Measurements from ENCODE around the gene CEP20. TPM values are rescaled to one million over a fixed set of nuclear protein-coding genes. Genes with fewer than 3 reads are reported as not detected.
A peak's percentile ranks its signal among the peaks of the same experiment; 100 is the strongest.

The CEP20 gene
- total and polyA plus RNA-seq, 8 donors: 22.7 to 44.6 (median 37.4) TPM

GRCh38 chr16:15864939-15865338 is 23.5 kb downstream of the CEP20 start:
- TF ChIP-seq, protein P1, sequence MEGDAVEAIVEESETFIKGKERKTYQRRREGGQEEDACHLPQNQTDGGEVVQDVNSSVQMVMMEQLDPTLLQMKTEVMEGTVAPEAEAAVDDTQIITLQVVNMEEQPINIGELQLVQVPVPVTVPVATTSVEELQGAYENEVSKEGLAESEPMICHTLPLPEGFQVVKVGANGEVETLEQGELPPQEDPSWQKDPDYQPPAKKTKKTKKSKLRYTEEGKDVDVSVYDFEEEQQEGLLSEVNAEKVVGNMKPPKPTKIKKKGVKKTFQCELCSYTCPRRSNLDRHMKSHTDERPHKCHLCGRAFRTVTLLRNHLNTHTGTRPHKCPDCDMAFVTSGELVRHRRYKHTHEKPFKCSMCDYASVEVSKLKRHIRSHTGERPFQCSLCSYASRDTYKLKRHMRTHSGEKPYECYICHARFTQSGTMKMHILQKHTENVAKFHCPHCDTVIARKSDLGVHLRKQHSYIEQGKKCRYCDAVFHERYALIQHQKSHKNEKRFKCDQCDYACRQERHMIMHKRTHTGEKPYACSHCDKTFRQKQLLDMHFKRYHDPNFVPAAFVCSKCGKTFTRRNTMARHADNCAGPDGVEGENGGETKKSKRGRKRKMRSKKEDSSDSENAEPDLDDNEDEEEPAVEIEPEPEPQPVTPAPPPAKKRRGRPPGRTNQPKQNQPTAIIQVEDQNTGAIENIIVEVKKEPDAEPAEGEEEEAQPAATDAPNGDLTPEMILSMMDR (IDR thresholded peaks at IDR 0.05): no peak
- Histone ChIP-seq H3K27ac (peak overlapping the region in 1 of 2 donors; percentile 35), H3K36me3 (peaks cover 0 to 47% of the 10 kb centered on the region in 2 donors), H3K4me3 (no peak overlapping the region), H3K9me3 (no peaks in the 10 kb centered on the region), H3K27me3 (no peaks in the 10 kb centered on the region), H3K4me1 (peaks cover 0 to 2% of the 10 kb centered on the region in 2 donors)
- intact Hi-C loops (cut with DNase I): no loop called here
- ATAC-seq: no peak
- no peak for DNase-seq

GRCh38 chr16:15861996-15862395 is 26.4 kb downstream of the CEP20 start:
- no peak for DNase-seq
- H3K27ac ChIP-seq: no peak overlapping the region
- intact Hi-C loops (cut with DNase I): no loop called here
- no peak for ATAC-seq
- H3K4me1 ChIP-seq: peaks cover 8 to 15% of the 10 kb centered on the region in 2 donors
- peaks cover 0 to 20% of the 10 kb centered on the region in 2 donors for H3K36me3 ChIP-seq
- H3K27me3 ChIP-seq: peaks cover 14 to 24% of the 10 kb centered on the region in 2 donors
- TF ChIP-seq, protein P1 (IDR thresholded peaks at IDR 0.05): no peak
- no peaks in the 10 kb centered on the region for H3K9me3 ChIP-seq
- H3K4me3 ChIP-seq: no peak overlapping the region

GRCh38 chr16:15858921-15859668 is 29.3 kb downstream of the CEP20 start:
- intact Hi-C loops (cut with DNase I): no loop called here
- Histone ChIP-seq H3K4me1 (peaks cover 8 to 20% of the 10 kb centered on the region in 2 donors), H3K36me3 (no peaks in the 10 kb centered on the region), H3K9me3 (no peaks in the 10 kb centered on the region), H3K27ac (no peak overlapping the region), H3K4me3 (no peak overlapping the region), H3K27me3 (peaks cover 20 to 53% of the 10 kb centered on the region in 2 donors)
- no peak for ATAC-seq
- TF ChIP-seq, protein P1 (IDR thresholded peaks at IDR 0.05): no peak
- DNase-seq: no peak

DNA sequence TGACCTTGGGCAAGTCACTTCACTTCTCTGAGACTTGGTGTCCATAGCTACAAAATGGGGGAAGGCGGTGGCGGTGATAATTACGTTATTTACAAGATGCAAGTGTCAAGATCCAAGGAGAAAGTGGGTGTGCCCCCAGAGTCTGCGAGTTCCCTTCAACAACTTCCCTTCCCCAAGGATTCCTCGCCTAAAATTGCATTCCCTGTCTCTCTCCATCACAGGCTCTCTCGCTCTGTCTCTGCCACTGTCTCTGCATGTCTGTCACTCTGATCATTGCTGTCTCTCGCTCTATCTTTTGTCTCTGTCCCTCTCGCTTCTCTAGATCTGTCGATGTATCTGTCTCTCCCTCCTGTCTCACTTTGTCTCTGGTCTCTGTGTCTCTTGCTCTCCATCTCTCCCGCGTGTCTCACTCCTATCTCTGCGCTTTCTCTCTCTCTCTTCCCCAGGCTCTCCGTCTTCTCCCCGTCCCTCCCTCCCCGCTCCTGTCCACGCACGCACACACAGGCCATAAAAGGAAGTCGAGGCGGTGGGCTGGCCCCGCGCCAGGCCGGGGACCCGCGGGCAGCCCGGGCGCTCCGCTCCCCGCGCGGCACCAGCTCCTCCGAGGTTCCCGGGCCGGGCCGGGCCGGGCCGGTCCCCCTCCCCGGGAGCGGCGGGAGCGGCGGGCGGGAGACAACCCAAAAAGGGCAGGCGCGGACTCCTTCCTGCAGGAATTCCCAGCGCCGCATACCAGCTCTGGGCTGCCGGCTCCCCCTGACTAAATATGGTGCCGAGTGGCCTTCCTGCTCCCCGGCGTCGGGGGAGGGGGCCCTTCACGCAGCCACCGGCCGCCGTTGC is 30.5 kb downstream of the CEP20 start:
- no peaks in the 10 kb centered on the region for H3K36me3 ChIP-seq
- peaks cover 8 to 20% of the 10 kb centered on the region in 2 donors for H3K4me1 ChIP-seq
- ATAC-seq (peak; percentile 50), DNase-seq (peak in 2 of 4 donors; percentile 52 to 73)
- no peaks in the 10 kb centered on the region for H3K9me3 ChIP-seq
- TF ChIP-seq, protein P1 (IDR thresholded peaks at IDR 0.05): no peak
- peaks cover 20 to 56% of the 10 kb centered on the region in 2 donors for H3K27me3 ChIP-seq
- H3K27ac ChIP-seq: no peak overlapping the region
- intact Hi-C loops (cut with DNase I): no loop called here
- H3K4me3 ChIP-seq: peak overlapping the region; percentile 2 to 28

Data from left lung (tissue), 10 donors.